GM18873 (cell line): Measurements from ENCODE around the gene SESN3.
"Not testable (repeated sequence)": the region's sequence is repeated elsewhere in the genome, so short reads cannot be mapped to it uniquely, and the experiment has no call there.

Experiments used
- ATAC-seq: cut with Tn5 transposase; IDR thresholded peaks from one replicate; pipeline ENCODE4 v1.9.1; 2021; ENCODE audit warnings: mild to moderate bottlenecking, moderate library complexity, moderate number of reproducible peaks; ENCODE audit not compliant: unreplicated experiment, low FRiP score

Gene SESN3, protein sequence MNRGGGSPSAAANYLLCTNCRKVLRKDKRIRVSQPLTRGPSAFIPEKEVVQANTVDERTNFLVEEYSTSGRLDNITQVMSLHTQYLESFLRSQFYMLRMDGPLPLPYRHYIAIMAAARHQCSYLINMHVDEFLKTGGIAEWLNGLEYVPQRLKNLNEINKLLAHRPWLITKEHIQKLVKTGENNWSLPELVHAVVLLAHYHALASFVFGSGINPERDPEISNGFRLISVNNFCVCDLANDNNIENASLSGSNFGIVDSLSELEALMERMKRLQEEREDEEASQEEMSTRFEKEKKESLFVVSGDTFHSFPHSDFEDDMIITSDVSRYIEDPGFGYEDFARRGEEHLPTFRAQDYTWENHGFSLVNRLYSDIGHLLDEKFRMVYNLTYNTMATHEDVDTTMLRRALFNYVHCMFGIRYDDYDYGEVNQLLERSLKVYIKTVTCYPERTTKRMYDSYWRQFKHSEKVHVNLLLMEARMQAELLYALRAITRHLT

DNA sequence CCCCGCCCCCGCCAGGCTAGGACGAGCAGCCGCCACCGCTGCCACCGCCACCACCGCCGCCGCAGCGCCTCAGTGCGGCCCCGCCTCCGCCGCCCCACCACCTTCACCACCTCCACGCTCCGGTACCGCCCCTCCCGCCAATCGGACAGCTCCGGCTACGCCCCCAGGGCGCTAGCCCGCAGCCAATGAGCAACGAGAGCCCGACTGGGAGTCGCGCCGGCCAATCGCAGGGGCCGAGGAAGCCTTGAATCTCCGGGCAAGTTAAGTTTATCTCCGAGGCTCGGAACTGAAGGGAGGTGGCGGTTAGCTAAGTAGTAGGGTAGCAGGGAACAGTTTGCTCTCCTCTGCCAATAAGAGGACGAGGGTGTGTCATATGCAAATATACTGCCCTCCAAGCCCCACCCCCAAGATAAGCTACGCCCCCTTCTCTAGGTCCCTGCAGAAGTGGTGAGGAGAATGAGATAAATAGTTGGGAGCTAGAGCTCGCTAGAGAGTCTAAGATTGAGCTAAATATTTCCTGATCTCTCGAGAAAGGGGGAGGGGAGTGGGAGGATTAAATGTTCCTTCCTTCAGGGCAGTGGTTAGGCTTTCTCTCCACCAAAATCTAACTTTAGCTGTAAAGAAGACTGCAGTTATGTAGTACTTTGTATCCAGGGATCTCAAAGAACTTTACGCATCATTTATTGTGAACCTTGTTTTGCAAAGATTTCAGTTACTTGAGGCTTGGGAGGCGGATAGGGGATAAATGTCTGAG is at the start of gene SESN3:
Gene SESN3, minus strand, starts transcription at position 76 of the 754 bp plus-strand sequence. CDS start 342 bp downstream, outside the sequence.
- peak; percentile 99 for ATAC-seq

DNA sequence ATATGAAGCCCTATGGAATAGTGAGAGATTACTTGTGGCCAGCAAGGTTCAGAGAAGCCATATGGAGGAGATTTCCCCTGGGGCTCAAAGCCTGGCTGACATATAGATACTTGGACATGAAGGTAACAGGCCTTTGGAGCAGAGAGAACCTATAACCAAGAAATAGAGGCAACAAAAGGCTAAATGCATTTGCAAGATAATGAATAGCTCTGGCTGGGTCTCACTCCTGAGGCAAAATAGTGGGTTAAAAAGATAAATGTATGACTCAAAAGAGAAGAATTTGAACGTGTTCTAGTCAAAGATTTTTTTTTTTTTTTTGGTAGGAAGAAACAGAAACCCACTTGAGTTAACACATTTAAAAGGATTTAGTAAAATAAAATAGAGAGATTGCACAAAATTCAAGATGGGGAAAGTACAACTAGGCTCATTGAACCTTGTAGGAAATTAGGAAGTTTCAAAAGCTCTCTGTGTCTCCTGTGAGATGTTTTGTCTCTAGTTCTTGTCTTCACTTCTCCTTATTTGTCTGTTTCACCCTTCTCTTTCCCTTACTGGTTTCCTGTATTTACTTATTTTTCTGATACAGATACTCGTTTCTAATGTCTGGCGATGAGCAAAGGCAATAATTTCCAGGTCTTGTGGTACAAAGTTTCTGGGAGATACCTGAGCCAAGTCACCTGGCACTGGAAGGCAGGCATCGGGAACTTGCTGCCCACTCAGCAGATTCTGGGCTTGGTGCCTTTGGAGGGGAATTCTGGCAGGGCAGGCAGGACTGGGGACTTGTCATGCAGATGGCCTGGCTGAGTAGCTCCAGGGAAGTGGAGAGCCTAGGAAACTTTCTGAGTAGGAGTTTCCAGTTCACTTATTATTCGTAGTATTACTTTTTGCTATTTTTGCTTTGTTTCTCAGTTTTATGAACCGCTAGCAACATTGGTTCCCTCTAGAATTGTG is 49.2 kb upstream of the SESN3 start:
- ATAC-seq: no peak

DNA sequence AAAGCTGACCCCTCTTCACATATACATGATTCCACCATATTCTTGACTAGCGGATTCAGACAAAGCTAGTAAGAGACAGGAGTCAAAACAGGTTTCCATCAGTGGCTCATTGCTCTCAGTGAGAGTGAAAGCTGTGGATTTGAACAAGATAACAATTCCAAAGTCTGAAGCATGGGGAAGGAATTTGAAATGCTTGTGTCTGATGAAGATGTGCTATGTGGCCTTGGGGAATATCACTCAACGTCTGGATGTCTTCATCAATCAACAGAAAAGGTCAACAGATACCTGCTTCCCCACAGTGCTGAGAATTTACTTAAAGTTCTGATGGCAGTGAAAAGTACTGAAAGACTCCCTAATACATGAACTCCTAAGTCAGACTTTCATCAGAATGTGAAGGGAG is 46.9 kb upstream of the SESN3 start:
- no peak for ATAC-seq

DNA sequence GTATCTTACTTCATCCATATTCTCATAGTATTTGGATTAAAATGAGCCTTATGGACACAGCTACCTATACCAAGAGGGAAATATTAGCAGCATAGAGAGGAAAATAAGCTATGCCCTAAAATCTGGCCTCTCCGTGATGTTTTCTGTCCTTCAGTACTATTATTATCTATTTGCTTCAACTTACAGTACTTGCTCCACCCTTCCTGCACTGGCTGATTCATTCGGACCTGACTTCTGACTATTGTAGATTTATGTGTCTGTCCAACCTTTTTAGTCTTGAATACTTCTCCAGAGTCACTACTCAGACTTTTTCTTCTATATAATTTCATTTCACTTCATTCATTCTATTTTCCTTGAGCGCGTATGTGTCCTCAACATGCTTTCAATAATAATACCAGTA is 45.1 kb upstream of the SESN3 start:
- no peak for ATAC-seq

DNA sequence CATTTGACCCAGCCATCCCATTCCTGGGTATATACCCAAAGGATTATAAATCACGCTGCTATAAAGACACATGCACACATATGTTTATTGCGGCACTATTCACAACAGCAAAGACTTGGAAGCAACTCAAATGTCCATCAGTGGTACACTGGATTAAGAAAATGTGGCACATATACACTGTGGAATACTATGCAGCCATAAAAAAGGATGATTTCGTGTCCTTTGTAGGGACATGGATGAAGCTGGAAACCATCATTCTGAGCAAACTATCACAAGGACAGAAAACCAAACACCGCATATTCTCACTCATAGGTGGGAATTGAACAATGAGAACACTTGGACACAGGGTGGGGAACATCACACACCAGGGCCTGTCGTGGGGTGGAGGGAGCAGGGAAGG is 42.6 kb upstream of the SESN3 start:
- not testable (repeated sequence) for ATAC-seq

DNA sequence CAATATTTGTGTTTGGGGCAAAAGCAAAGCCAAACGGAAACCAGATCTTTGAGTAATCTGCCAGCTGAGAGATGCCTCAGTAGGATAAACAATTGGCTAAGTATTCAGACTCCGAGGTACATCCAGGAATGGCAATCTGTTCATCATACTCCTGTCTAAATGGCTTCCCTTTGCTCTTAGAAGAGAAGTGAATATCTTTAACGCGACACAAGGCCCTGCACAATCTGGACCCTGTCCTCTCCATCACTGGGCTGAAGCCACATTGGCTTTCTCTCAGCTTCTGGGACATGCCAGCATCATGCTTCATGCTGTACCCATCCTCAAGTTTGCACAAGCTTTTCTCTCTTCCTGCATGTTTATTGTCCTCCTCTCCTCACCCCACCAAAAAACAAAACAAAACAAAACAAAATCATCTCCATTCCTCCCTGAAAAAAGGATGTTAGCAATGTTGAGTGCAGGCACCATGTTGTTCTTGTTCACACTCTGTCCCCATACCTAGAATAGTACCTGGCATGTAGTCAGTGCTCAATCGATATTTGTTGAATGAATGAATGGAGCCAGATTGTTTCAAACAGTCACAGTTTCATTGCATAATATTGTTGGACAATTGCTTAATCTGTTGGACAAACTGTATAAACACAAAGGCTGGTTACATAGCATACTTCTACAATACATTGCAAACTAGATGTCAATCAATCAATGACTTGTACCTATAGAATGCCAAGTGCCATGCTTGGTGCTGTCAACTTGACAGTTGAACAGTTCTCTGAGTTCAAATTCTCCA is 38.2 kb upstream of the SESN3 start:
- ATAC-seq: no peak

DNA sequence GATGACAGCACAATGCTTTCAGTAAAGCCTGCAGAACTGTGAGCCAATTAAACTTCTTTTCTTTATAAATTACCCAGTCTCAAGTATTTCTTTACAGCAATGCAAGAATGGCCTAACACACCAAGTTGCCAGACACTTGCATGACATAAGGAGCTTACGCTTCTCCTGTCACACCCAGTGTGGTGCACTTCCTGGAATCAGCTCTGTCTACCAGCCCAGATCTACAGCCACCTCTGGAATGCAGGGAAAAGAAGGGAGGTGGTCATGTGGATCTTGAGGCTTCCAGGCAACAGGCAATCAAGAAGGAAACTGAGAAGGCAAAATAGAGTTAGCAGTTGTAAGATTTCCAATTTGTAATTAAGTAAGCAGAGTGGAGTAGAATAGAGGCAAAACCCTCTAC is 37.4 kb upstream of the SESN3 start:
- ATAC-seq: no peak

DNA sequence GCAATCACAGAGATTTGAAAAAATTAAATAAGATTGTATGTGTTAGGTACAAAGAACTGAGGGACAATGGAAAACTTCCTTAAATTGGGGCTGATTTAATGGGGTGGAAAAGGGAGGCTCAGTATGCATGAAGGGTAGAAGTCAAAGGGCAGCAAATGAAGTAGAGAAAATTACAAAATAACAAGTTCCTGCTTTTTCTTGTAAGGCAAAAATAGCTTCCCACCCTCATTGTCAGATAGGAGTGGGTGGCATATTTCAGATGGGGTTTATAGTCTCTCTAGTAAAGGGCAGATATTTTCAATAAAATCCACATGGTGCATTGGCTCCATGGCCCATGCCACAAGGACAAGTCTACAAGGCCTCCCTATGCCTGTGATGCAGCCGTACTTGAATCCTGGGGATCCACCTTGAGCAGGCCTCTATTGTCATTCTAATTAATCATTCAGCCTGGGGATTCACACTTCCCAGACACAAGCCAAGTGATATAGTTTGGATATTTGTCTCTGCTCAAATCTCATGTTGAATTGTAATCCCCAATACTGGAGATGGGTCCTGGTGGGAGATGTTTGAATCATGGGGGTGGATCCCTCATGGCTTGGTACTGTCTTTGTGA is 36.7 kb upstream of the SESN3 start:
- no peak for ATAC-seq

DNA sequence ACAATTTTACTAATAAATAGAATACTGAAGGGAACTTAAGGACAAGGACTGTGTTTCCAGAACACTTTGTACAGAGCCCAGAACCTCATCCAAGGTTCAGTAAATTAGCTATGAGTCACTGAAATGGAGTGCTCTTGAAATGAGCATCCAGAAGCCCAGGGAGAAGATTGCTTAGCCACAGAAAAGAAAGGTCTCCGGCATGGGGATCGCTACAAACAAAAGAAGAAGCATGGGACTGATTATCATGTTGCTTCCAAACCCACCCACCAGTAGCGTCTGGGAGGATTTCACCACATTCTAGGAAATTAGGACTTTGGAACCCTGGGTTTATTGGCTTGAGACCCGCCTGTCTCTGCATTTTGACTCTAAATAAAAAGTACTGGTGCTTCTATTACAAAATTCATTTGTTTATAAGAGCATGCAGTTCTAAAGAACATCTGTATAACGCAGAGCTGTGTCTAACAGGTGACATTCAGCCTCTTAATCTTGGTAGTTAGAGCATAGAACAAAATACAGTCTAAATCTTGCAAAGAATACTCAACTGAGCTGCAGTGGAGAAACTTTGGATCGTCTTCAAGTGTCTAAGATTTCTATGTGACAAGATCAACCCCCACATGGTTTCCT is 35.9 kb upstream of the SESN3 start:
- ATAC-seq: no peak

DNA sequence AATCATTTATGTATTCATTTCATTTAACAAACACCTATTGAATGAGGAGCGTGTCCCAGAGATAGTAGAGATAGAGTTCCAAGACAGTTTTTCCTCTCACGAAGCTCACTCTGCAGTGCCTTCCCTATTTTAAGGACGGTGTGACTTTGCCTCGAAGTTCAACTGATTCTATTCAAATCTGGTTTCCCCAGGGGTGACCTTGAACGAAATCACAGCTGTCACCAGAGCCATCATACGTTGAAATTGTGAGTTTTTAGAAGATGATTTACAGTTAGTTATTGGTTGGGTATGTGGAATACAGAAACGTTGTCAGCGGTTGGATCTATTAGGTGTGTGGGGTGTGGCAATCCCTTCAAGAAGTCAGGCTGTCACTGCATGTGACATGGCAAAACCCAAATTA is 33.9 kb upstream of the SESN3 start:
- no peak for ATAC-seq

DNA sequence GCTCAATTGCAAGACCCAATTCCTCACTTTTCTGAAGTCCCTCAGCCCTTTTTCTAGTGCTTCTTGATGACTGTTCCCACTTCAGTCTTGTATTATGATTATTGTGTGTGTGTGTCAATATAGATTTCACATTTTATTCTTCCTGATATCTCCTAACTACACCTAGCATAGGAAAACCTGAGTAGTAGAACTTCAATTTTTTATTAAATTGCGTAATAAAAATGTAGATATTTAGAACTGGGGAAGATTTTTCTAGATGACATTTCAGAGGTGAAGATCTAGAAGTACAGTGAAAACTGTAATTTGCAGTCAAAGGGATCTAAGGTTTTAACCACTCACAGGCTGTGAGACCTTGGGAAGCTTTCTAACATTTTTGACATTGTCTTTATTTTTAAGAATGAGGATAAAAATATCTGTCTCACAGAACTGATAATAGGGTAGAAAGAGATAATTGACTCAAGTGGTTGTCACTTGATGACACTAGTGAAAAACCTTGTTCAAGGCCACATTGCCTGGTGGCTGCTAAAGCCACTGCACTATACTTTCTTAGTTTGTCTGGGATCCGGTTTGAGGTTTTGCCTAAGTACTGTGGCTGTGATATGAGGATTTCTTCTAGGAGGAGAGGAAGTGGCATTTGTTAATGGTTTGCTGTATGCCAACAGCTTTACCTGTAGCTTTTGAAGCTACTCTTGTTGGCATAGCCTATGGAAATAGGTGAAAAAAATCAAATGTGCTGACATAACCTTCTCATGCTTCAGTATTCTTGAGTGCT is 32.2 kb upstream of the SESN3 start:
- ATAC-seq: no peak

DNA sequence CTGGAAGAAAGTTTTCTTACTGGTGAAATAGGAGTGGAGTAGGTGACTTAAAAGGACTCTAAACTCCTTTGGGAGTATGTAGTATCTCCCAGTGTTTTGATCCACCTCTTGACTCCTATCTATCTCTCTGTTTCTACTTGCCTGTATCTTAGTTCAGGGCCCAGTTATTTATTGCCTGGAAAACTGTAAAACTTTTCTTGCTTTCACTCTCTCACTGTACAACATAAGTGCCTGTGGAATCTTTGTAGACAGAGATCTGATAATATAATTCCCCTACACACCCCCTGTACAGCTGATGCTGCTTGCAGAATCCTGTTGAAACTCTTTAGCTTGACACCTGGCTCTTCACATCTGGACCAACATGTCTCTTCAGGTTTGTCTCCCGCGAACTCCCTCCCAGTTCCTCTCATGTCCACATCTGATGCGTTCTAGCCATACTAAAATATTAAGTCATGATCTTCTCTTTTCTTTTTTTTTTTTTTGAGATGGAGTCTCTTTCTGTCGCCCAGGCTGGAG is 26.5 kb upstream of the SESN3 start:
- no peak for ATAC-seq

DNA sequence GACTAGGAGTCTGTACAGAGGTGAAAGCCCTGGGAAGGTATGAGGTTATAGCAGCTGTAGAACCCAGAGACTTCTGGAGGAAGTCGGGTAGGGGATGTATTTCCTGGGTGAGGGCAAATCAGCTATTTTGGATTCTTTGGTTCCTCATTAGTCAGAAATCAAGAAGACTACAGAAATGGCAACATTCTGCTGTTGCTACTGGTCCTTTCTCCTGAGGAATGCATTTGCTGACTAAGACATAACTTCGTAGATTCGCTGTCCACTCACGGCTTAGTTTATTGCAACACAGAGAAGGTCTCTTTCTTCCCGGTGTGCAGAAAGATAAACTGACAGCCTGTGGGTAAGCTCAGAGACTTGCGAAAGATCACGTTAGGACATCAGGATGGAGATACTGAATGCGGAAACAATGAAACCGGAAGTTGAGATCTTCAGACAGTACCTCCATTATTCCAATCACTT is 25.3 kb upstream of the SESN3 start:
- ATAC-seq: no peak

DNA sequence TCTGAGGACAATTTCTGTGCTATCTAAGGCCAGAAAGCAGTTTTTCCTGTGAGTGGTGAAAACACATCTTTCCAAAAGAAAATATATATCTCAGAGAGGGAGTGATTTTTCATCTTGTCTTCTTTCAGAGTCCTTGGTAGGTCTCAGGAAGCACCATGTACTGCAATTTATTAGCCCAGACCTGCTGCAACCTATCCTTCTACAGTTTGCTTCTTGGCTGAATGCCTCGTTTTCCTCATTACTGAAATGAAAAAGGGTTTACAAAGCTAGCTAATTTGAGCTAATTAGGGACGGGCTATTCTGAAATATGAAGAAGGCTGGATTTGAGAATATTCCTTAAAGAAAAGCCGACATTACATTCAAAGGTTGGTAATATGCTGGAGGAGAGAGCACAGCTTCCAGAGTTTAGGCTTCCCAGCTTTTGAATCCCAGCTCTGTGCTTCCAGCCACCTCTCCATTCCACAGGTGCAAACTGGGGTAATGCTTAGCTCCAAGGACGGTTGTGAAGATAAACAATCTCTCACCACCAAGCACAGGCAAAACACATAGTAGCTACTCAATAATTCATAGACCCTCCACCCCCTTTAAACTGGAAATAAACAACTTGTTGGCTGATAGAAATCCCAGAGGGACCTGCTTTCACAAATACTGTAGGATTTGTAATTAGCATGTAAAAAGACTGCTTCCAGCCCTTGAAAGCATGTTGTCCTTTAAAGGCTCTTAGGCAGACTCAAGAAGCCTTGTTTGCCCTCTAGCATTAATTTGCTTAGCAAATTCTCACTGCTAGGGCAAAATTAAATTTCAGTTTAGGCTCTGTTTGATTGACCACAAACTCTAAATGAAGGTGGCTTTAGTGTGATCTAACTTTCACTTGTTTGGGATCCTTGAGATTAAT is 24.5 kb upstream of the SESN3 start:
- ATAC-seq: no peak

DNA sequence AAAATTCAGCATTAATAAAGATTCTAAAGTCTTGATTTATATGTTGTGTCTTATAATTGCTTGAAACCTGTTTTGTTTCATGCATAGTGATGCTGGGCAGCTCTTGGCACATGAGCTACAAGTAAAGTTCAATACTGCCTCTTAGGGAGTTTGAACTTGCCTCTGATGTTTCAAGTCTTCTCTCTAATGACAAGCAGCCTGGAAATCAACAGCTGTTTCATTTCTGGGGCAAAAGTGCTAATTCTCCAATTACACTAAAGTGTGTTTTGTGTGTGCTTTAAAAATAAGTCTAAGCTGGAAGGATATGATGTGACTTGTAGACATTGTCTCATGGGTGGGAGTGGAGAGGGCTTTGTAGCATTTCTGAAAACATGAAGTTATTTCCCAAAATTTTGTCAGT is 23.7 kb upstream of the SESN3 start:
- peak; percentile 15 for ATAC-seq

DNA sequence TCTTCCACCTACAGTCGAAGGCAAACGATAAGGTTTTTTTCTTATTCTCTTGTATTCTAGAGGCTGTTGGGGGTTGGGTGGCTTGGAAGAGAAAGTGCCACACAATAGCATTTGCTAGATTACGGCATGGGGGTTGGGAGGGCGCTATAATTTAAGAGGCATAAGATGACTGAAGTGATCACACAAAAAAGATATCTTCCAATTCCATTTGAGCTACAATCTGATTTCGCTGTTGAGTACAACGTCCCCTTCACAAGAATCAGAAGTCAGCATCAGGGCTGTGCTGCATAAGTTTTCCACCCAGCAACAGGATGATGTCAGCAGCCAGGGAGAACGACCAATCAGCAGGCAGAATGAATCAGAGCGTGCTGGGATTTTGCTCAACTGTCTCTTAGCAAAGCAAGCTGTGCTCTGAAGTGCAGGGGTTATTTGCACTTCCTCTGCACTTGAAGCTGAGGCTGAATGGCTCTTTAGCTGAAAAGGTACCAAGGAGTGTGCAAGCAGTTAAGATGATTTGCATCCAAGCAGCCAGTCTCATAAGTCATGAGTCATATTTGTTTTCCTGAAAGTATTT is 23.2 kb upstream of the SESN3 start:
- peak; percentile 98 for ATAC-seq

DNA sequence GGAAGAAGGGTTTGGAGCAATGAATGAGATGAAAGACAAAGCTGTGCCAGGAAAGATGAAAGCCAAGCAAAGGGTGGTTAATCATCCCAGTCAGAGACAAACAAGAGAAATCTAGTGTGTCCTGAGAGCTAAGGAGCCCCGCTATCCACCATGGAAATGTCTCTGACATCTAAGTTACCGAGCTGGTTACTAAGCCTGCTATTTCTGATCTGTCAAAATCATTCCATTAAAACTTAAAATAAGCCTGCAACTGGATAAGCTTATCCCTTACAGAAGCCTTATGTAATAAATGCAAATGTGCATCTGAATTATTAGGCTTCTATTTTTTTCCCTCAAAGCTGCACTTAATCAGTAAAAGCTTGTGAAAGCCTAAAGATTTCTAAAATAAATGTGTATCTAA is 22.1 kb upstream of the SESN3 start:
- ATAC-seq: no peak
